H9 (cell line): Measurements from ENCODE around the gene PSKH1. TPM values are rescaled to one million over a fixed set of nuclear protein-coding genes. Genes with fewer than 3 reads are reported as not detected.

Source experiments
- DNase-seq: peaks from one replicate; pipeline ENCODE4 v3.0.0-alpha.2; 2017
- H2AFZ ChIP-seq: one replicate; pipeline ENCODE4 v1.6.1; 2013; ENCODE audit warnings: mild to moderate bottlenecking, low read length, control low read depth, moderate library complexity
- H2AK5ac ChIP-seq: 2 replicates; pipeline ENCODE4 v1.6.1; 2013; ENCODE audit warnings: low read length, control low read depth, mixed read lengths; ENCODE audit not compliant: insufficient read length
- H2BK120ac ChIP-seq: one replicate; pipeline ENCODE4 v1.6.1; 2013; ENCODE audit warnings: low read depth, mild to moderate bottlenecking, low read length, control low read depth, inconsistent platforms; ENCODE audit not compliant: poor library complexity, severe bottlenecking
- H2BK12ac ChIP-seq: 2 replicates; pipeline ENCODE4 v1.6.1; 2013; ENCODE audit warnings: low read length, control low read depth, mixed read lengths, low read depth; ENCODE audit not compliant: insufficient read length
- H2BK15ac ChIP-seq: 2 replicates; pipeline ENCODE4 v1.6.1; 2013; ENCODE audit warnings: low read depth, low read length, control low read depth
- H2BK20ac ChIP-seq: one replicate; pipeline ENCODE4 v1.6.1; 2013; ENCODE audit warnings: low read depth, mild to moderate bottlenecking, low read length, control low read depth, inconsistent platforms; ENCODE audit not compliant: poor library complexity, severe bottlenecking
- H2BK5ac ChIP-seq: 2 replicates; pipeline ENCODE4 v1.6.1; 2013; ENCODE audit warnings: low read length, control low read depth, mixed read lengths; ENCODE audit not compliant: insufficient read length
- H3K14ac ChIP-seq: 2 replicates; pipeline ENCODE4 v1.6.1; 2013; ENCODE audit warnings: low read length, control low read depth; ENCODE audit not compliant: insufficient read depth
- H3K18ac ChIP-seq: 2 replicates; pipeline ENCODE4 v1.6.1; 2013; ENCODE audit warnings: low read depth, mild to moderate bottlenecking, mixed read lengths, low read length, control low read depth; ENCODE audit not compliant: insufficient read length
- H3K23ac ChIP-seq: 2 replicates; pipeline ENCODE4 v1.6.1; 2013; ENCODE audit warnings: low read length, control low read depth, mixed read lengths, low read depth; ENCODE audit not compliant: insufficient read length
- H3K23me2 ChIP-seq: 2 replicates; pipeline ENCODE4 v1.6.1; 2013; ENCODE audit warnings: low read depth, mild to moderate bottlenecking, mixed read lengths, low read length, control low read depth; ENCODE audit not compliant: insufficient read length, poor library complexity, severe bottlenecking
- H3K27ac ChIP-seq: 2 replicates; pipeline ENCODE4 v1.5.1; 2013; ENCODE audit warnings: low read length, control low read depth, mixed read lengths, low read depth; ENCODE audit not compliant: insufficient read length
- H3K27me3 ChIP-seq: 2 replicates; pipeline ENCODE4 v1.6.1; 2013; ENCODE audit warnings: low read length, control low read depth, inconsistent platforms; ENCODE audit not compliant: insufficient read depth
- H3K4ac ChIP-seq: 2 replicates; pipeline ENCODE4 v1.6.1; 2013; ENCODE audit warnings: low read depth, mild to moderate bottlenecking, control low read depth, inconsistent platforms, low read length, moderate library complexity
- H3K4me1 ChIP-seq: 2 replicates; pipeline ENCODE4 v1.6.1; 2013; ENCODE audit warnings: low read length, control low read depth, inconsistent platforms; ENCODE audit not compliant: insufficient read depth
- H3K4me2 ChIP-seq: 2 replicates; pipeline ENCODE4 v1.6.1; 2013; ENCODE audit warnings: low read length, control low read depth, mixed read lengths; ENCODE audit not compliant: insufficient read length, insufficient read depth
- H3K56ac ChIP-seq: 2 replicates; pipeline ENCODE4 v1.6.1; 2013; ENCODE audit warnings: low read depth, mild to moderate bottlenecking, mixed read lengths, low read length, control low read depth; ENCODE audit not compliant: insufficient read length
- H3K79me1 ChIP-seq: 2 replicates; pipeline ENCODE4 v1.6.1; 2013; ENCODE audit warnings: low read depth, mild to moderate bottlenecking, moderate library complexity, low read length, control low read depth, inconsistent platforms; ENCODE audit not compliant: insufficient read depth, poor library complexity, severe bottlenecking
- H3K79me2 ChIP-seq: 2 replicates; pipeline ENCODE4 v1.6.1; 2013; ENCODE audit warnings: low read length, control low read depth, inconsistent platforms; ENCODE audit not compliant: insufficient read depth
- H3K9ac ChIP-seq: 2 replicates; pipeline ENCODE4 v1.6.1; 2013; ENCODE audit warnings: low read length, control low read depth, mixed read lengths; ENCODE audit not compliant: insufficient read length; ENCODE audit errors: extremely low read depth
- H3K9me3 ChIP-seq: one replicate; pipeline ENCODE4 v1.6.1; 2013; ENCODE audit warnings: low read depth, low read length, inconsistent platforms; ENCODE audit not compliant: control insufficient read depth
- H3T11ph ChIP-seq: one replicate; pipeline ENCODE4 v1.6.1; 2013; ENCODE audit warnings: mild to moderate bottlenecking, low read length, control low read depth, inconsistent platforms
- H4K20me1 ChIP-seq: one replicate; pipeline ENCODE4 v1.6.1; 2013; ENCODE audit not compliant: control insufficient read depth, insufficient read length, insufficient read depth
- H4K5ac ChIP-seq: 2 replicates; pipeline ENCODE4 v1.6.1; 2013; ENCODE audit warnings: low read depth, mild to moderate bottlenecking, mixed read lengths, low read length, control low read depth; ENCODE audit not compliant: insufficient read length
- H4K8ac ChIP-seq: replicated peaks from 2 replicates; pipeline ENCODE4 v1.6.1; 2013; ENCODE audit warnings: low read length, control low read depth, mixed read lengths, low read depth; ENCODE audit not compliant: insufficient read length
- H4K91ac ChIP-seq: 2 replicates; pipeline ENCODE4 v1.6.1; 2013; ENCODE audit warnings: low read depth, mild to moderate bottlenecking, moderate library complexity, mixed read lengths, low read length, control low read depth; ENCODE audit not compliant: insufficient read length
- H3K27ac Mint-ChIP-seq, 3 experiments: 2 replicates in 2 of 3; 3 replicates in 1 of 3; pipeline ENCODE4 v1.8.0; 2020 to 2021; ENCODE audit warnings: mixed read lengths in 3 of 3, mild to moderate bottlenecking in 1 of 3, moderate library complexity in 1 of 3
- H3K27me3 Mint-ChIP-seq: 2 replicates; pipeline ENCODE4 v1.8.0; 2021; ENCODE audit warnings: low read depth, mild to moderate bottlenecking, moderate library complexity, mixed read lengths
- H3K36me3 Mint-ChIP-seq, 3 experiments: 2 replicates in 2 of 3; 3 replicates in 1 of 3; pipeline ENCODE4 v1.8.0; 2020 to 2021; ENCODE audit warnings: low read depth in 3 of 3, mixed read lengths in 3 of 3; ENCODE audit not compliant: insufficient read depth in 1 of 3
- H3K4me1 Mint-ChIP-seq, 2 experiments: 2 replicates each; pipeline ENCODE4 v1.8.0; 2020; ENCODE audit warnings: mixed read lengths in 2 of 2
- H3K4me3 Mint-ChIP-seq, 2 experiments: 2 replicates in 1 of 2; 3 replicates in 1 of 2; pipeline ENCODE4 v1.8.0; 2020 to 2021; ENCODE audit warnings: mild to moderate bottlenecking in 2 of 2, mixed read lengths in 2 of 2, moderate library complexity in 1 of 2
- H3K9me3 Mint-ChIP-seq, 2 experiments: 2 replicates in 1 of 2; 3 replicates in 1 of 2; pipeline ENCODE4 v1.8.0; 2020; ENCODE audit warnings: mild to moderate bottlenecking in 2 of 2, mixed read lengths in 2 of 2, moderate library complexity in 1 of 2
- WGBS: extraction: QIAGEN DNeasy Blood & Tissue Kit; methylation state at CpG from one replicate; pipeline ENCODE4 v1.1.7; 2013; ENCODE audit warnings: missing lambda C conversion rate, low lambda C conversion rate, mixed read lengths; ENCODE audit not compliant: insufficient read length; ENCODE audit errors: extremely low coverage; 5-methylcytosine and 5-hydroxymethylcytosine counted together
- total RNA-seq: library from RNA; stranded (reverse); gene quantifications from 2 replicates; pipeline ENCODE4 v1.2.1, GENCODE V29; 2021
- TF ChIP-seq, protein P1 (sequence below): fragments of 200-600 bp; sonication (generic); conservative IDR thresholded peaks from 3 replicates; pipeline ENCODE4 v1.8.0; 2021; ENCODE audit warnings: antibody characterized with exemption, mild to moderate bottlenecking

The PSKH1 gene
- total RNA-seq, 1 experiment from 2014 or later: 29.1 TPM

DNA sequence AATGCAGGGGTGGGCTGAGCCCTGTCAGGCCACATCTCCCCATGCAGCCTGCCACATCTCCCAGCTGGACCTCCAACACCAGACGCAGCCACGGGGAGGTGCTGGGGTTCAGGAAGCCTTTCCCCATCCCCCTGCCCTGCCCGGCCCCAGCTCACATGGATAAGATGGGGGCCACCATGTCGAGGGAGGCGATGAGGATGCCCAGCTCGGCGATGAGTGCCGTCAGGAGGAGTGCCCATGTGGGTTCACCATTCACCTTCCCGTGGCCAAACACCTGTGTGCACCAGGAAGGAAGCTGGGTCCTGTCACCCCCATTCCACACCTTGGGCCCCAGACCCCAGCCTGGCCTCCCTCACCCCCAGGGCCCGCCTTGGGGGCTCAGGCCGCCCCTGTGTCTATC lies 56.6 kb downstream of the PSKH1 start:
- no CpG with 5 or more reads among the region's 11 CpGs for WGBS
- peaks cover 20 to 76% (median 57%) of the 10 kb centered on the region in 3 experiments; a peak in 6 of 7 replicates for H3K36me3 Mint-ChIP-seq
- no peak overlapping the region for H3K4me3 Mint-ChIP-seq

More for the DNA sequence above, 56.6 kb downstream of the PSKH1 start:
- H2BK20ac ChIP-seq: no peak overlapping the region
- H4K8ac ChIP-seq: no peak overlapping the region
- DNase-seq: no peak
- no peaks in the 10 kb centered on the region for H3K23me2 ChIP-seq
- no peaks in the 10 kb centered on the region for H3K9me3 ChIP-seq
- H3K27ac ChIP-seq: no peak overlapping the region
- Mint-ChIP-seq H3K27me3 (no peaks in the 10 kb centered on the region), H3K4me1 (no peaks in the 10 kb centered on the region), H3K9me3 (no peaks in the 10 kb centered on the region), H3K27ac (no peak overlapping the region)
- H2AFZ ChIP-seq: no peak overlapping the region
- no peaks in the 10 kb centered on the region for H4K20me1 ChIP-seq
- no peak overlapping the region for H3K9ac ChIP-seq
- H3K23ac ChIP-seq: no peak overlapping the region
- H2BK120ac ChIP-seq: no peak overlapping the region
- no peaks in the 10 kb centered on the region for H3K79me2 ChIP-seq
- H3K4ac ChIP-seq: no peak overlapping the region
- no peak overlapping the region for H2BK5ac ChIP-seq
- H3K18ac ChIP-seq: no peak overlapping the region
- H3K4me1 ChIP-seq: no peaks in the 10 kb centered on the region
- TF ChIP-seq, protein P1, sequence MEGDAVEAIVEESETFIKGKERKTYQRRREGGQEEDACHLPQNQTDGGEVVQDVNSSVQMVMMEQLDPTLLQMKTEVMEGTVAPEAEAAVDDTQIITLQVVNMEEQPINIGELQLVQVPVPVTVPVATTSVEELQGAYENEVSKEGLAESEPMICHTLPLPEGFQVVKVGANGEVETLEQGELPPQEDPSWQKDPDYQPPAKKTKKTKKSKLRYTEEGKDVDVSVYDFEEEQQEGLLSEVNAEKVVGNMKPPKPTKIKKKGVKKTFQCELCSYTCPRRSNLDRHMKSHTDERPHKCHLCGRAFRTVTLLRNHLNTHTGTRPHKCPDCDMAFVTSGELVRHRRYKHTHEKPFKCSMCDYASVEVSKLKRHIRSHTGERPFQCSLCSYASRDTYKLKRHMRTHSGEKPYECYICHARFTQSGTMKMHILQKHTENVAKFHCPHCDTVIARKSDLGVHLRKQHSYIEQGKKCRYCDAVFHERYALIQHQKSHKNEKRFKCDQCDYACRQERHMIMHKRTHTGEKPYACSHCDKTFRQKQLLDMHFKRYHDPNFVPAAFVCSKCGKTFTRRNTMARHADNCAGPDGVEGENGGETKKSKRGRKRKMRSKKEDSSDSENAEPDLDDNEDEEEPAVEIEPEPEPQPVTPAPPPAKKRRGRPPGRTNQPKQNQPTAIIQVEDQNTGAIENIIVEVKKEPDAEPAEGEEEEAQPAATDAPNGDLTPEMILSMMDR: no peak
- H4K5ac ChIP-seq: no peak overlapping the region
- no peak overlapping the region for H3K56ac ChIP-seq
- no peak overlapping the region for H2AK5ac ChIP-seq
- no peak overlapping the region for H2BK12ac ChIP-seq
- H3T11ph ChIP-seq: no peak overlapping the region
- no peak overlapping the region for H3K14ac ChIP-seq
- no peaks in the 10 kb centered on the region for H3K79me1 ChIP-seq
- H4K91ac ChIP-seq: no peak overlapping the region
- no peak overlapping the region for H2BK15ac ChIP-seq
- H3K27me3 ChIP-seq: no peaks in the 10 kb centered on the region
- no peak overlapping the region for H3K4me2 ChIP-seq
